ENCODE results near the gene EFCAB11. TPM values are rescaled to one million over a fixed set of nuclear protein-coding genes. Genes with fewer than 3 reads are reported as not detected.

Gene EFCAB11
- total and polyA plus RNA-seq, 9 of the 15 experiments (the other 6 are each of a cell fraction or from before 2014, with no cell fraction given): 13.4 to 37.9 (median 17.4) TPM

DNA sequence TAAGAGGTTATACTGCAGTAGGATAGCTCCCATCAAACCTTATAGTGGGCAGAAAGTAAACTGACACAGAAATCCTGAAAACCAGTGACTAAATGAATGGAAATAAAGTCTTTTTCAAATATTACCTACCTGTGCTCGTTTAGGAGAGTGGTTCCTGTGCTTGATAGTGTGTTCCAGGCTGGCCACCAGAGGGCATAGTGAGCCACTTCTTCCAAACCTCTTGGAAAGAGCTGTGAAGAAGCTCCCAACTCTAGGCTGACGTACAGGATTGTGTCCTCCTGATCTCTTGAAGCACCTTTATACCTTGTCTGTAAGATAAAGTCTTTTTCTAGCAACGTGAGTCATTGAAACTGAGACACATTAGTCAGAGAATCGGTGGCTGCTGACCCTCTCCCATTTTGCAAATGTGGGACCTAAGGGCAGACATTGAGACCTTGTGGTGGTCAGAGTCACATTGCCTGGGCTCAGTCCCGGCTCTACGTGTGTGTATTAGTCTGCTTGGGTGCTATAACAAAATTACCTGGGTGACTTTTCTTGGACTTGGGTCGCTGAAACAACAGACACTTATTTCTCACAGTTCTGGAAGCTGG is 18.8 kb upstream of the EFCAB11 start:
- CTCF ChIA-PET (ENCODE audit: low intra/inter-chr PET ratio): interaction anchor here (1.1 to 1.2 kb wide), 2 partner anchors 87 to 262 kb away, joined by 3 to 8 read pairs; no protein-coding TSS in a partner anchor
- Histone ChIP-seq H3K4me2 (ENCODE audit: insufficient read depth, low read length) (no peak overlapping the region), H3K36me3 (ENCODE audit: control insufficient read depth, insufficient read depth, low read length) (peaks cover 65% of the 10 kb centered on the region)
- no peak for TF ChIP-seq NRF1 (conservative IDR thresholded peaks at IDR 0.05 in 1 of 2, IDR thresholded peaks at IDR 0.05 in 1 of 2)
- no peak for TF ChIP-seq SIX5 (IDR thresholded peaks at IDR 0.05; ENCODE audit: borderline replicate concordance in 1 of 2, insufficient read depth in 1 of 2, low read depth in 1 of 2, low read length in 2 of 2)
- TF ChIP-seq DACH1 (IDR thresholded peaks at IDR 0.05; ENCODE audit: partially characterized antibody): no peak
- TF ChIP-seq NEUROD1 (IDR thresholded peaks at IDR 0.05; ENCODE audit: borderline replicate concordance, low read depth, low read length, partially characterized antibody): no peak
- TF ChIP-seq ATF3 (IDR thresholded peaks at IDR 0.05): no peak
- no peak for TF ChIP-seq ATF3 (CRISPR knock-in tag; conservative IDR thresholded peaks at IDR 0.05)
- TF ChIP-seq RBM17 (IDR thresholded peaks at IDR 0.05; ENCODE audit: borderline replicate concordance, low read depth, low read length): no peak
- TF ChIP-seq PHB2 (IDR thresholded peaks at IDR 0.05; ENCODE audit: low read depth): no peak
- no peak for TF ChIP-seq RBM34 (IDR thresholded peaks at IDR 0.05; ENCODE audit: borderline replicate concordance, insufficient read depth, low read length)
- TF ChIP-seq ZC3H4 (CRISPR knock-in tag; IDR thresholded peaks at IDR 0.05; ENCODE audit: borderline replicate concordance): no peak
- TF ChIP-seq SMC3 (conservative IDR thresholded peaks at IDR 0.05; ENCODE audit: insufficient read depth, low read depth, low read length): peak; percentile 43; the same call in 1 of the 2 replicates
- no peak for TF ChIP-seq PCBP1 (IDR thresholded peaks at IDR 0.05; ENCODE audit: low read depth, low read length, poor library complexity, severe bottlenecking)
- no peak for TF ChIP-seq ZNF354B (CRISPR knock-in tag; IDR thresholded peaks at IDR 0.05)
- no peak for TF ChIP-seq ZNF324 (CRISPR knock-in tag; IDR thresholded peaks at IDR 0.05)
- TF ChIP-seq USF2 (CRISPR knock-in tag; IDR thresholded peaks at IDR 0.05): no peak
- TF ChIP-seq CTCF (IDR thresholded peaks at IDR 0.05 in 2 of 3, conservative IDR thresholded peaks at IDR 0.05 in 1 of 3; ENCODE audit: insufficient read depth in 2 of 3, low read depth in 1 of 3, low read length in 3 of 3): peak; percentile 58 to 69 (median 58)
- no peak for TF ChIP-seq PML (IDR thresholded peaks at IDR 0.05; ENCODE audit: low read length)
- TF ChIP-seq MXI1 (IDR thresholded peaks at IDR 0.05; ENCODE audit: low read depth, low read length): no peak
- TF ChIP-seq PRPF4 (IDR thresholded peaks at IDR 0.05; ENCODE audit: insufficient read depth, low read depth, low read length, poor library complexity, severe bottlenecking): no peak
- no peak for TF ChIP-seq GATAD2A (IDR thresholded peaks at IDR 0.05)

More for the DNA sequence above, 18.8 kb upstream of the EFCAB11 start:
- FAIRE-seq (peak; percentile 79), ATAC-seq (peak; percentile 92), DNase-seq (ENCODE audit: extremely low read depth in 1 of 4, low spot score in 3 of 4) (peak; percentile 32 to 55 (median 48))
- H4K20me1 ChIP-seq (replicated peaks; ENCODE audit: control insufficient read depth, insufficient read depth, low read length): no peaks in the 10 kb centered on the region
- H3K27me3 ChIP-seq (ENCODE audit: control insufficient read depth in 2 of 2, insufficient read depth in 2 of 2, low read length in 2 of 2): no peaks in the 10 kb centered on the region
- BruUV-seq (replicated peaks): no TSS peak
- in situ Hi-C loops (cut with MboI) (no loop called here), intact Hi-C loops (cut with micrococcal nuclease) (loop anchor here (2.0 kb wide), 1 partner anchor 87 kb away; the partner anchor contains the start of gene KCNK13)
- no peak overlapping the region for H3K27ac ChIP-seq (ENCODE audit: extremely low read depth, low read depth, low read length)
- H2AFZ ChIP-seq (ENCODE audit: low read depth, low read length): no peak overlapping the region
- no peaks in the 10 kb centered on the region for H3K9me1 ChIP-seq (ENCODE audit: control insufficient read depth, insufficient read depth, low read length)
- no peaks in the 10 kb centered on the region for H3K4me1 ChIP-seq (replicated peaks in 1 of 2; ENCODE audit: control insufficient read depth in 2 of 2, insufficient read depth in 2 of 2, low read length in 2 of 2)
- H3K9ac ChIP-seq (ENCODE audit: insufficient read depth in 1 of 2, low read depth in 2 of 2, low read length in 2 of 2): no peak overlapping the region
- no peaks in the 10 kb centered on the region for H3K9me3 ChIP-seq (replicated peaks; ENCODE audit: control insufficient read depth, insufficient read depth, low read depth, low read length)
- POLR2A ChIA-PET: interaction anchor here (0.7 kb wide), 1 partner anchor 9 kb away, joined by 4 read pairs; no protein-coding TSS in a partner anchor
- 49% methylated on average over 7 of the region's 7 CpGs for WGBS (ENCODE audit: insufficient coverage, low coverage, missing lambda C conversion rate)
- H3K4me3 ChIP-seq: no peak overlapping the region
- H3K79me2 ChIP-seq (ENCODE audit: control insufficient read depth, insufficient read depth, low read length): no peaks in the 10 kb centered on the region
